HG02642 (cell line): ENCODE results near the gene ZBTB46.
"Not testable (repeated sequence)": the region's sequence is repeated elsewhere in the genome, so short reads cannot be mapped to it uniquely, and the experiment has no call there.

Source experiments
- ATAC-seq: cut with Tn5 transposase; IDR thresholded peaks from one replicate; pipeline ENCODE4 v1.9.1; 2021; ENCODE audit warnings: mild to moderate bottlenecking; ENCODE audit not compliant: unreplicated experiment, poor library complexity

Gene ZBTB46

GRCh38 chr20:63821811-63822210, 9.3 kb downstream of the ZBTB46 start:
- ATAC-seq = no peak

- no peak for ATAC-seq
Observed at GRCh38 chr20:63819224-63819921, 11.7 kb downstream of the ZBTB46 start.

GRCh38 chr20:63815615-63816253, 15.3 kb downstream of the ZBTB46 start:
- no peak for ATAC-seq

DNA sequence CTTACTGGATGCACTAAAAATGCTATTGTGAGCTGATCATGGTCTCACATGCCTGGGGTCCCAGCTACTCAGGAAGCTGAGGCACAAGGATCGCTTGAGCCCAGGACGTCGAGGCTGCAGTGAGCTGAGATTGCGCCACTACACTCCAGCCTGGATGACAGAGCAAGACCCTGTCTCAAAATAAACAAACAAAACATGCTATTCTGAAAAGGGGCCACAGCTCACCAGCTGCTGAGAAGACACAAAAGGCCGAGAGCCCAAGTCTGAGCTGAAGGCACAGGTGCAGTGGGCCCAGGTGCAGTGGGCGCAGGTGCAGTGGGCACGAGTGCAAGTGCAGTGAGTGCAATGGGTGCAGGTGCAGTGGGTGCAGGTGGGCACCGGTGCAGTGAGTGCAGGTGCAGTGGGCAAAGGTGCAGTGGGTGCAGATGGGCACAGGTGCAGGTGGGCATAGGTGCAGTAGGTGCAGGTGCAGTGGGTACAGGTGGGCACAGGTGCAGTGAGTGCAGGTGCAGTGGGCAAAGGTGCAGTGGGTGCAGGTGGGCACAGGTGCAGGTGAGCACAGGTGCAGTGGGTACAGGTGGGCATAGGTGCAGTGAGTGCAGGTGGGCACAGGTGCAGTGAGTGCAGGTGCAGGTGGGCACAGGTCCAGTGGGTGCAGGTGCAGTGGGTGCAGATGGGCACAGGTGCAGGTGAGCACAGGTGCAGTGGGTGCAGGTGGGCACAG, 16.0 kb downstream of the ZBTB46 start:
- ATAC-seq = no peak

DNA sequence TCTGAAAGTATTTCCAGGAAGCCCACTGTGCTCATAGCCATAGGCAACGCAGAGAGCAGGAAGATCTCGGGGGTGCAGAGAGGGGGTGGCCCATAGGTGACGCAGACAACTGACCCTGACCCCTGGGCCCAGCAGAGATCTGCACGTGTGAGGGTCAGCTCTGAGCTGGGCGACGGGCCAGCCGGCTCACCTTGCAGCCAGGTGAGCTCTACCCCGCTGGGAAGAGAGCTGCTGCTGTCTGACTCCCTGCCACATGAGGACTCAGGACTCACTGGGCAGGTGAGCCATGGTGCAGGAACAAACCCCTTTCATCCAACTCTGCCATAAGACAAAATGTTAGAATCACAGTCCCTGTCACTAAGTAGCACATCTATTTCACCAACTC, 19.6 kb downstream of the ZBTB46 start:
- ATAC-seq = no peak

GRCh38 chr20:63810730-63811490, 20.2 kb downstream of the ZBTB46 start:
- ATAC-seq = no peak

DNA sequence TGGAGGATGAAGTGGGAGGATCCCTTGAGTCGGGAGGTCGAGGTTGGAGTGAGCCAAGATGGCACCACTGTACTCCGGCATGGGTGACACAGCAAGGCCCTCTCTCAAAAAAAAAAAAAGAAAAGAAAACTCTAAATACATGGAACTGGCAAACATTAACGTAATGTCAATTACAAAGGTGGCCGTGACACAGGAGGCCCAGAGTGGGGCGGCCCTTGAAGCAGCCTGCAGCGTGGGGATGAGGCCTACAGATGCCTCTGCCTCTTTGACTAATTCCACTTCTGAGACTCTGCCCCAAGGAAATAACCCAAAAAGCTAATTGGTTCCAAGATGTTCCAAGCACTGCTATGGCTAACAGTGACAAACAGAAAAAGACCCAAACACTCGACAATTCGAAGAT, 21.2 kb downstream of the ZBTB46 start:
- no peak for ATAC-seq

GRCh38 chr20:63808964-63809674, 21.9 kb downstream of the ZBTB46 start:
- ATAC-seq = no peak

- ATAC-seq = no peak
Observed at GRCh38 chr20:63808145-63808724, 22.8 kb downstream of the ZBTB46 start.

GRCh38 chr20:63807654-63808053, 23.4 kb downstream of the ZBTB46 start:
- ATAC-seq = no peak

DNA sequence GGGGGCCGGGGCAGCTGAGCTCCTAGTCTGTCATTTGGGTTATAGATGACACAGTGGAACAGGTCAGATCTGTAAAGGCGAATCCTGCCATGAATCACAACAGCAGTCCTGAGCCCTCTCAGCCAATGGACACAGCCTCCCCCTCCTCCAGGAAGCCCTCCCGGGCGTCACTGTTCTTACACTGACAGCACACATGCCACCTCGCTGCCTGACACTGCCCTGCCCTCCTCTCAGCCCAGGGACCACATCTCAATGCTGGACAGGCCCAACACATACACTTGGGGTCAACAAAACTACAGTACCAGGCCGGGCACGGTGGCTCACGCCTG, 26.8 kb downstream of the ZBTB46 start:
- no peak for ATAC-seq

DNA sequence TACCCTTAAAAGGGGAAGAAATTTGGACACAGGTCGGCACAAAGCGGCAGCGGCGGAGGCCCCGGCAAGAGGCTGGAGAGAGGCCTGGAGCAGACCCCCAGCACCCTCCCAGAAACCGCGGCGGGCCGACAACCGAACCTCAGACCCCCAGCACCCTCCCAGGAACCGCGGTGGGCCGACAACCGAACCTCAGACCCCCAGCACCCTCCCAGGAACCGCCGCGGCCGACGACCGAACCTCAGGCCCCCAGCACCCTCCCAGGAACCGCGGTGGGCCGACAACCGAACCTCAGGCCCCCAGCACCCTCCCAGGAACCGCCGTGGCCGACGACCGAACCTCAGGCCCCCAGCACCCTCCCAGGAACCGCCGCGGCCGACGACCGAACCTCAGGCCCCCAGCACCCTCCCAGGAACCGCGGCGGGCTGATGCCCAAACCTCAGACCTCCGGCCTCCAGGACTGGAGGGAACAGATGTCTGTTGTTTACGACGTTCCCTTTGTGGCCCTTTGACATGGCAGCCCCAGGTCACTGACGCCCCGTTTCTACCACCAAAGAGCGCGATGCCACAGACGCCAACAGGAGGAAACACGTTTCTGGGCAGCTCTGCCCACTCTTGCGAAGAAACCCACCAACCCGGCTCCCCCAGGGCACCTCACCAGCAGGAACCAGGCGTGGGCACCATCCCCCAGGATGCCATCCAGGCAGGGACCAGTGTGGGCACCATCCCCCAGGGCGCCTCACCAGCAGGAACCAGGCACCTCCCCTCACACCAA, 28.4 kb downstream of the ZBTB46 start:
- ATAC-seq = no peak

DNA sequence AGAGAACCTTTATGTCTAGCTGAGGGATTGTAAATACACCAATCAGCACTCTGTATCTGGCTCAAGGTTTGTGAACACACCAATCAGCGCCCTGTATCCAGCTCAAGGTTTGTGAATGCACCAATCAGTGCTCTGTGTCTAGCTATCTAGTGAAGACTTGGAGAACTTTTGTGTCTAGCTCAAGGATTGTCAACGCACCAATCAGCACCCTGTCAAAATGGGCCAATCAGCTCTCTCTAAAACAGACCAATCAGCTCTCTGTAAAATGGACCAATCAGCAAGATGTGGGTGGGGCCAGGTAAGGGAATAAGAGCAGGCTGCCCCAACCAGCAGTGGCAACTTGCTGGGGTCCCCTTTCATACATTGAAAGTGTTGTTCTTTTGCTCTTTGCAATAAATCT, 29.9 kb downstream of the ZBTB46 start:
- ATAC-seq = not testable (repeated sequence)

- ATAC-seq = not testable (repeated sequence)
Observed at GRCh38 chr20:63800411-63800810, 30.7 kb downstream of the ZBTB46 start.

GRCh38 chr20:63799127-63799526, 31.9 kb downstream of the ZBTB46 start:
- not testable (repeated sequence) for ATAC-seq

DNA sequence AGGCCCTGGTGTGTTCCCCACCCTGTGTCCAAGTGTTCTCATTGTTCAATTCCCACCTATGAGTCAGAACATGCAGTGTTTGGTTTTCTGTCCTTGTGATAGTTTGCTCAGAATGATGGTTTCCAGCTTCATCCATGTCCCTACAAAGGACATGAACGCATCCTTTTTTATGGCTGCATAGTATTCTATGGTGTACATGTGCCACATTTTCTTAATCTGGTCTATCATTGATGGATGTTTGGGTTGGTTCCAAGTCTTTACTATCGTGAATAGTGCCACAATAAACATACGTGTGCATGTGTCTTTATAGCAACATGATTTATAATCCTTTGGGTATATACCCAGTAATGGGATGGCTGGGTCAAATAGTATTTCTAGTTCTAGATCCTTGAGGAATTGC, 33.9 kb downstream of the ZBTB46 start:
- not testable (repeated sequence) for ATAC-seq

- ATAC-seq = no peak
Observed at GRCh38 chr20:63795178-63795830, 35.8 kb downstream of the ZBTB46 start.

- no peak for ATAC-seq
Observed at GRCh38 chr20:63794614-63795013, 36.5 kb downstream of the ZBTB46 start.

- no peak for ATAC-seq
Observed at GRCh38 chr20:63792866-63793265, 38.2 kb downstream of the ZBTB46 start.
